IPS-15b (cell line): ENCODE data around the gene RIMKLB.

Experiments used
- H3K27me3 ChIP-seq: one replicate; pipeline ENCODE4 v1.6.1; 2013; ENCODE audit warnings: low read length; ENCODE audit not compliant: control insufficient read depth, insufficient read depth
- H3K36me3 ChIP-seq: one replicate; pipeline ENCODE4 v1.6.1; 2013; ENCODE audit warnings: low read length; ENCODE audit not compliant: control insufficient read depth, insufficient read depth
- H3K4me1 ChIP-seq: one replicate; pipeline ENCODE4 v1.6.1; 2013; ENCODE audit warnings: mild to moderate bottlenecking, low read length; ENCODE audit not compliant: control insufficient read depth, insufficient read depth
- H3K4me3 ChIP-seq: one replicate; pipeline ENCODE4 v1.5.1; 2013; ENCODE audit warnings: low read depth, low read length
- H3K9ac ChIP-seq: one replicate; pipeline ENCODE4 v1.6.1; 2013; ENCODE audit warnings: low read depth, mild to moderate bottlenecking, low read length
- H3K9me3 ChIP-seq: one replicate; pipeline ENCODE4 v1.6.1; 2013; ENCODE audit warnings: mild to moderate bottlenecking, low read length; ENCODE audit not compliant: control insufficient read depth, insufficient read depth

The RIMKLB gene

DNA sequence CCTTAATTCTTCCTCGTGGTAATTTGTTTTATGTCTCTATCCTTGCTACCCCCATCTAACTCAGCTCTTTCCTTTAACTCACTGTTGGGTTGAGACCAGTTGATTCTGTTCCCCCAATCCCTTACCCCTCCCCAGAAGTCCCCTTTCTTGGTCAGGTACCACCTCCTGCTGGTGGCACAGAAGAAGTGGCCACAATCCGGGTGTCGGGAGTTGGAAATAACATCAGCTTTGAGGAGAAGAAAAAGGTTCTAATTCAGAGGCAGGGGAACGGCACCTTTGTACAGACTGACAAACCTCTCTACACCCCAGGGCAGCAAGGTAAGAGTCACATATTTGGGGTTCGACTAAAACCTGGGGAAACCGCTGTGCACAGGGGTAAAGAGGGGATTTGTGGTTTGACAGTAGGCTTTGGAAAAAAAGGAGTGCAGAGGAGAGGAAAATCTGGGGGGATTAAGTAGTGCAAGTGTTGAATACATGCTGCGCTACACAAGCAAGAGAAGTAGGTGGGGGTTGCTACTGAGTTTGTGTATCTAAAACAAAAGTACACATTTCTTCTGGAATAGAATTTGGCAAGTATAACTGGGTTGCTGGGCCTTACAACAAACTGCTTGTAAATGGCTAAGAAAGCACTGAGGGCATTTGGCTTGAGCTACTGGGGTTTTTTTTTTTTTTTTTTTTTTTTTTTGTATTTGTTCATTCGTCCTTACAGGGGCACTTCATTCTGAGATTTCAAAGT is 125.9 kb downstream of the RIMKLB start:
- Histone ChIP-seq H3K36me3 (peaks cover 2% of the 10 kb centered on the region), H3K9me3 (no peaks in the 10 kb centered on the region), H3K9ac (peak overlapping the region; percentile 38), H3K4me3 (peak overlapping the region; percentile 38), H3K4me1 (peaks cover 14% of the 10 kb centered on the region), H3K27me3 (no peaks in the 10 kb centered on the region)

GRCh38 chr12:8827551-8828256 is 129.9 kb downstream of the RIMKLB start:
- Histone ChIP-seq H3K4me3 (no peak overlapping the region), H3K4me1 (peaks cover 21% of the 10 kb centered on the region), H3K27me3 (no peaks in the 10 kb centered on the region), H3K9ac (no peak overlapping the region), H3K36me3 (peaks cover 2% of the 10 kb centered on the region), H3K9me3 (no peaks in the 10 kb centered on the region)

DNA sequence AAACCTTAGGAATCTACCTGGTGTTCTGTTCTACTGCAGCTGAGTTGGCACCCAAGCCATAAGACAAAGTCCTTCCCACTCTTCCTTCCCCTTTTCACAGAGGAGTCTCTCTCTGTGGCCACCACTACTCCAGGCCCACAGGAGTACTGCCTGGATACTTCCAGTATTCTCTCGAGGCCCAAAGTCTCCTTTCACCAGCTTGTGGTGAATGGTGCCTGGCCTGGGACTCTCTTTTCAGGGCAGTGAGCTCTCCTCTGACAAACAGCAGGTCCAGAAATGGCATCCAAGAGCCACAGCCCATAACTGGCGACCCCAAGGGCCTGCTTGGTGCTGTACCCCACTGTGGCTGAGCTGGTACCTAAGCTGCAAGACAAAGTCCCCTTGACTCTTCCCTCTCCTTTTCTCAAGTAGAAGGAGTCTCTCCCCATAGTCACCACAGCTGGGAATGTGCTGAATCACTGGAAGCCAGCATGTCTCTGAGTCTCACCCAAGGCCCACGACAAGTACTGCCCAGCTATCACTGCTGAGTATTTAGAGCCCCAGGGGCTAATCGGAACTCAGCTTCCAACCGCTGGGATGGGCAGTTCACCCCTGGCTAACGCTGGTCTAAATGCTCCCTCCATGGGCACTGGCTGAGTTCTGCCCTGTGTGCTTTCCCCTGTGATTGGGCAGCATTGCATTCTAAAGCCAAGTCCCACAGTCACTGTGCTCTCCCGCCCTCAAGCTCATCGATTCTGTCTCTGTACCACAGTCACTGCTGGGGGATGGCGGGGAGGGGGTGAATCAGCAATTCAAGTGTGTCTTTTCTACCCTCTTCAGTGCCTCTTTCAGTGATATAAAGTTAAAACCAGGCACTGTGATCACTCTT is 130.7 kb downstream of the RIMKLB start:
- Histone ChIP-seq H3K9ac (no peak overlapping the region), H3K9me3 (no peaks in the 10 kb centered on the region), H3K27me3 (no peaks in the 10 kb centered on the region), H3K36me3 (peaks cover 2% of the 10 kb centered on the region), H3K4me1 (peaks cover 18% of the 10 kb centered on the region), H3K4me3 (no peak overlapping the region)

DNA sequence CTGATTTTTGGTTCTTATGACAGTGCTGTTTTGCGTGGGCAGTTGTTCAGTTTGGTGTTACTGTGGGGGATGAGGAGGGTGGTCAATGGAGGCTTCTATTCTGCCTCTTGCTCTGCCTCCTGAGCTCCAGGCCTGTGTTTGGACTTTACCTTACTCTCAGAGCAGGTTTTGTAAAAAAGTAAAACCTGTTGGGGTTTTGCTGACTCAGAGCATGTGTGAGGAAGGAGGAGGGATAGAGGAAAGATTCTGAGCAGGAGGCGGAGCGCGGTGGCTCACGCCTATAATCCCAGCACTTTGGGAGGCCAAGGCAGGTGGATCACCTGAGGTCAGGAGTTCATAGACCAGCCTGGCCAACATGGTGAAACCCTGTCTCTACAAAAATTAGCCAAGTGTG is 131.3 kb downstream of the RIMKLB start:
- no peak overlapping the region for H3K4me3 ChIP-seq
- peaks cover 21% of the 10 kb centered on the region for H3K4me1 ChIP-seq
- H3K27me3 ChIP-seq = no peaks in the 10 kb centered on the region
- H3K9ac ChIP-seq = no peak overlapping the region
- peaks cover 2% of the 10 kb centered on the region for H3K36me3 ChIP-seq
- no peaks in the 10 kb centered on the region for H3K9me3 ChIP-seq

- no peak overlapping the region for H3K4me3 ChIP-seq
- peaks cover 25% of the 10 kb centered on the region for H3K4me1 ChIP-seq
- no peak overlapping the region for H3K9ac ChIP-seq
- H3K27me3 ChIP-seq = no peaks in the 10 kb centered on the region
- H3K9me3 ChIP-seq = no peaks in the 10 kb centered on the region
- peaks cover 2% of the 10 kb centered on the region for H3K36me3 ChIP-seq
Observed at GRCh38 chr12:8829621-8830020, 131.8 kb downstream of the RIMKLB start.

- Histone ChIP-seq H3K4me1 (peaks cover 28% of the 10 kb centered on the region), H3K36me3 (peaks cover 2% of the 10 kb centered on the region), H3K9ac (peak overlapping the region; percentile 9), H3K27me3 (no peaks in the 10 kb centered on the region), H3K4me3 (no peak overlapping the region), H3K9me3 (no peaks in the 10 kb centered on the region)
Observed at GRCh38 chr12:8831116-8831515, 133.3 kb downstream of the RIMKLB start.

GRCh38 chr12:8832500-8832899 is 134.7 kb downstream of the RIMKLB start:
- no peak overlapping the region for H3K4me3 ChIP-seq
- peaks cover 2% of the 10 kb centered on the region for H3K36me3 ChIP-seq
- no peaks in the 10 kb centered on the region for H3K9me3 ChIP-seq
- H3K4me1 ChIP-seq = peaks cover 28% of the 10 kb centered on the region
- H3K9ac ChIP-seq = no peak overlapping the region
- H3K27me3 ChIP-seq = no peaks in the 10 kb centered on the region
